CD1c-positive myeloid dendritic cell (primary cell): ENCODE measurements around the gene FRMD4B.

Experiments used
- DNase-seq: peaks from one replicate; pipeline ENCODE4 v3.0.0-alpha.2; 2016; ENCODE audit errors: extremely low spot score

FRMD4B gene

GRCh38 chr3:69126999-69127398 is 258.9 kb downstream of the FRMD4B start:
- DNase-seq = no peak

- DNase-seq = no peak
These were observed 259.7 kb downstream of the FRMD4B start for GRCh38 chr3:69126216-69126615.

DNA sequence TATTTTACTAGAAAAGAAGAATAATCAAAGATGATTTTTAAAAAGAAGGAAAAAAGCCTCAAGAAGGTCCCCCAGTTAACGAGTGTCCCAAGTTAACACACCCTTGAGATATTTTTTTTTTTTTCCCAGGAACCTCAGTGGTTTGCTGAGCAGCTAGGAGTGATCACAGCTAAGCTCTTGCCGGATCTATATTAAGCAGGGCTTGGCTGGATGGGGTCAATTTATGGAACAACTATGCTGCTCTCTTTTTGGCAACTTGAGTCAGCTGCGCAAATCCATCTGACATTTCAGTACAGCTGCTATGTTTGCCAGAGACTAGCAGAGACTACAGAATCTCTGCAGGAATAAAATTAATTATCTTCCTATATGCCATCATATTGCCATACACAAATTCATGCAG is 263.5 kb downstream of the FRMD4B start, which contains the start of gene LMOD3:
TSS of gene LMOD3 (minus strand) at position 193 of the 400 bp plus-strand sequence. CDS start 209 bp downstream, outside the sequence.
- DNase-seq = no peak

GRCh38 chr3:69121950-69122349 is 263.9 kb downstream of the FRMD4B start:
- no peak for DNase-seq

- no peak for DNase-seq
These were observed 264.4 kb downstream of the FRMD4B start for GRCh38 chr3:69121513-69121912.

GRCh38 chr3:69120879-69121464 is 264.9 kb downstream of the FRMD4B start:
- DNase-seq = peak; percentile 78
